ENCODE measurements around the gene TENT4A. TPM values are rescaled to one million over a fixed set of nuclear protein-coding genes. Genes with fewer than 3 reads are reported as not detected.

The TENT4A gene
- total and polyA plus RNA-seq, 2 of the 4 experiments (the other 2 are of a cell fraction) = 5.9 to 17.2 TPM

DNA sequence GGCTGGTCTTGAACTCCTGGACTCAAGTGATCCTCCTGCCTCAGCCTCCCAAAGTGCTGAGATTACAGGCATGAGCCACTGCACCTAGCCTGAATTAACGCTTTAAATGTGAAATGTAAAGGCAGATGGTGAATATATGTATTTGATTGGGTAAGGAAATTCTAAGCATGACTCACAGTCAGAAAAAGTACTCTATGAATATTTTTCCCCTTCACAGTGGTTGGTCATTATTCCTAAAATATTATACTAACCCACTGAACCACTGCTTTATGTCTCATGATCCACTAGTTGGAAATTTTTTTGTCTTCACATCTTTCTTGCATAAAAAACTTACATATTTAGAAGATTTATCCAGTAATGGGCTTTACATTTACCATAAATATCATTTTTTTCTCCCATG, 14.5 kb upstream of the TENT4A start:
- Histone ChIP-seq H3K9ac (ENCODE audit: low read depth, low read length) (no peak overlapping the region), H3K4me2 (ENCODE audit: low read depth, low read length) (no peak overlapping the region), H3K4me1 (ENCODE audit: control insufficient read depth, insufficient read depth, low read length) (peaks cover 3% of the 10 kb centered on the region), H2AK9ac (replicated peaks; ENCODE audit: low read depth, low read length, poor library complexity) (no peak overlapping the region), H2BK5ac (ENCODE audit: low read depth, low read length, poor library complexity, severe bottlenecking) (no peak overlapping the region), H2BK20ac (ENCODE audit: low read depth, low read length) (no peak overlapping the region), H2BK120ac (ENCODE audit: low read depth, low read length) (no peak overlapping the region), H4K20me1 (ENCODE audit: insufficient read depth, low read length) (no peaks in the 10 kb centered on the region), H3K4me3 (ENCODE audit: insufficient read depth, low read depth, low read length) (no peak overlapping the region), H3K23ac (ENCODE audit: low read depth, low read length) (no peak overlapping the region), H4K91ac (ENCODE audit: insufficient read depth, low read depth, low read length) (no peak overlapping the region), H3K14ac (replicated peaks; ENCODE audit: low read depth, low read length) (no peak overlapping the region), H2AFZ (replicated peaks; ENCODE audit: low read length, poor library complexity) (no peak overlapping the region), H3K9me3 (ENCODE audit: control insufficient read depth, insufficient read depth, low read length) (no peaks in the 10 kb centered on the region), H3K27me3 (ENCODE audit: control insufficient read depth, insufficient read depth, low read length) (peaks cover 8% of the 10 kb centered on the region; the same call in 1 of the 2 replicates), H3K4ac (ENCODE audit: low read depth, low read length) (no peak overlapping the region), H2AK5ac (ENCODE audit: low read depth, low read length) (no peak overlapping the region), H2BK15ac (ENCODE audit: low read depth, low read length) (no peak overlapping the region), H4K5ac (ENCODE audit: low read depth, low read length) (no peak overlapping the region), H3K56ac (ENCODE audit: extremely low read depth, insufficient read depth, low read length) (no peak overlapping the region), H4K8ac (ENCODE audit: low read depth in 2 of 2, low read length in 2 of 2) (no peak overlapping the region), H3K79me1 (ENCODE audit: low read depth in 1 of 2, low read length in 2 of 2) (no peaks in the 10 kb centered on the region; a peak in 1 of 4 replicates), H3K36me3 (ENCODE audit: control insufficient read depth, insufficient read depth, low read length) (no peaks in the 10 kb centered on the region), H3K9me1 (ENCODE audit: insufficient read depth, low read length) (peaks cover 3% of the 10 kb centered on the region; the same call in 1 of the 2 replicates), H3K18ac (ENCODE audit: low read depth, low read length) (no peak overlapping the region), H3K27ac (ENCODE audit: insufficient read depth, low read length) (no peak overlapping the region)
- TF ChIP-seq, protein P1, sequence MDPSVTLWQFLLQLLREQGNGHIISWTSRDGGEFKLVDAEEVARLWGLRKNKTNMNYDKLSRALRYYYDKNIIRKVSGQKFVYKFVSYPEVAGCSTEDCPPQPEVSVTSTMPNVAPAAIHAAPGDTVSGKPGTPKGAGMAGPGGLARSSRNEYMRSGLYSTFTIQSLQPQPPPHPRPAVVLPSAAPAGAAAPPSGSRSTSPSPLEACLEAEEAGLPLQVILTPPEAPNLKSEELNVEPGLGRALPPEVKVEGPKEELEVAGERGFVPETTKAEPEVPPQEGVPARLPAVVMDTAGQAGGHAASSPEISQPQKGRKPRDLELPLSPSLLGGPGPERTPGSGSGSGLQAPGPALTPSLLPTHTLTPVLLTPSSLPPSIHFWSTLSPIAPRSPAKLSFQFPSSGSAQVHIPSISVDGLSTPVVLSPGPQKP (IDR thresholded peaks at IDR 0.05; ENCODE audit: borderline replicate concordance, low read depth, low read length) = no peak
- TF ChIP-seq RCOR1 (IDR thresholded peaks at IDR 0.05; ENCODE audit: insufficient replicate concordance, low read length) = no peak
- ATAC-seq (ENCODE audit: low read depth) (no peak), DNase-seq (no peak)
- WGBS, 2 experiments (ENCODE audit: extremely low coverage in 2 of 2, insufficient read length in 1 of 2) = no CpG with 5 or more reads among the region's 1 CpG
- in situ Hi-C loops (cut with MboI; ENCODE audit: low sequenced_read_pairs) = no loop called here
- BruUV-seq (replicated peaks) = no TSS peak
- intact Hi-C loops (cut with micrococcal nuclease) = no loop called here
- ChIA-PET CTCF (interaction anchor here (1.0 kb wide), 1 partner anchor 13 kb away, joined by 3 read pairs; no protein-coding TSS in a partner anchor), POLR2A (ENCODE audit: unreplicated experiment) (no interaction called here)
- dilution Hi-C loops (cut with HindIII; ENCODE audit: low sequenced_read_pairs, unreplicated experiment) = no loop called here
